Measurements from ENCODE around the gene DET1.

DNA sequence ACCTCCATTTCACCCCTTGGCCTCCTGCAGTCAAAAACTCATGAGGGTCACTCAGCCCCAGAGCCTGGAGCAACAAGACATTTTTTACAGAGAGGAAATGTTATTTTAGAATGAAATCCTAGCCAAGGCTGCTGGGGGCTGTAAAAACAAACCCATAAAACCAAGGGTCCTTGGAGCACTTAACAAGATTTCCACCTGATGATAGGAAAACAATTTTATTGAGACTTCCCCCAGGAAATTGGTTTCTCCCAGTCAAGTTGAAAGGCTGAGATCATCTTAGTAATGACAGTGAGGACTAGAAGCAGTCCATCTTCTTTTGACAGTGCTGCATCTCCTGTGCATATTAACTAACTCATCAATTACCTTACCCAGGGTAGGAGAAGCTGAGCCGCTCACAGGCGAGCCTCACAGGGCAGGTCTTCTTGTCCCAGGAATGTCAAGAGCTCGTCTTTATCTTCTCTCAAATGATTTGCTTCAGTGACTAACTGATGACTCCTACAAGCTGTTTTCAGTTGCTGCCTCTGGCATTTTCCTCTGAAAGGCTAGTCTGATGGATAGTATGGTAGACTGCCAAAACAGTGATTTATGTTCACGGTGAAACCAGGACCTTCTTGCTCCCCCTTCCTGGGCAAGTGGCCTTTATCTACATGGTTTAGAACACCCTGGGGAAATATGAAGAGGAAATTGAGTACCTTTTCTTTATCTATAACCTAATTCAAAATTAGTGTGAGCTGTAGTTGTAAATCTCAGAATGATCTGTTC is 40.1 kb upstream of the DET1 start:
- TF ChIP-seq, protein P1, sequence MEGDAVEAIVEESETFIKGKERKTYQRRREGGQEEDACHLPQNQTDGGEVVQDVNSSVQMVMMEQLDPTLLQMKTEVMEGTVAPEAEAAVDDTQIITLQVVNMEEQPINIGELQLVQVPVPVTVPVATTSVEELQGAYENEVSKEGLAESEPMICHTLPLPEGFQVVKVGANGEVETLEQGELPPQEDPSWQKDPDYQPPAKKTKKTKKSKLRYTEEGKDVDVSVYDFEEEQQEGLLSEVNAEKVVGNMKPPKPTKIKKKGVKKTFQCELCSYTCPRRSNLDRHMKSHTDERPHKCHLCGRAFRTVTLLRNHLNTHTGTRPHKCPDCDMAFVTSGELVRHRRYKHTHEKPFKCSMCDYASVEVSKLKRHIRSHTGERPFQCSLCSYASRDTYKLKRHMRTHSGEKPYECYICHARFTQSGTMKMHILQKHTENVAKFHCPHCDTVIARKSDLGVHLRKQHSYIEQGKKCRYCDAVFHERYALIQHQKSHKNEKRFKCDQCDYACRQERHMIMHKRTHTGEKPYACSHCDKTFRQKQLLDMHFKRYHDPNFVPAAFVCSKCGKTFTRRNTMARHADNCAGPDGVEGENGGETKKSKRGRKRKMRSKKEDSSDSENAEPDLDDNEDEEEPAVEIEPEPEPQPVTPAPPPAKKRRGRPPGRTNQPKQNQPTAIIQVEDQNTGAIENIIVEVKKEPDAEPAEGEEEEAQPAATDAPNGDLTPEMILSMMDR (IDR thresholded peaks at IDR 0.05) = no peak
- TF ChIP-seq POLR2A (IDR thresholded peaks at IDR 0.05) = no peak
- TF ChIP-seq POLR2AphosphoS5 (IDR thresholded peaks at IDR 0.05) = no peak
- no peak for TF ChIP-seq EP300 (IDR thresholded peaks at IDR 0.05)

Data from upper lobe of left lung (tissue), 4 donors.